Measurements from ENCODE around the gene AMT.

AMT gene

DNA sequence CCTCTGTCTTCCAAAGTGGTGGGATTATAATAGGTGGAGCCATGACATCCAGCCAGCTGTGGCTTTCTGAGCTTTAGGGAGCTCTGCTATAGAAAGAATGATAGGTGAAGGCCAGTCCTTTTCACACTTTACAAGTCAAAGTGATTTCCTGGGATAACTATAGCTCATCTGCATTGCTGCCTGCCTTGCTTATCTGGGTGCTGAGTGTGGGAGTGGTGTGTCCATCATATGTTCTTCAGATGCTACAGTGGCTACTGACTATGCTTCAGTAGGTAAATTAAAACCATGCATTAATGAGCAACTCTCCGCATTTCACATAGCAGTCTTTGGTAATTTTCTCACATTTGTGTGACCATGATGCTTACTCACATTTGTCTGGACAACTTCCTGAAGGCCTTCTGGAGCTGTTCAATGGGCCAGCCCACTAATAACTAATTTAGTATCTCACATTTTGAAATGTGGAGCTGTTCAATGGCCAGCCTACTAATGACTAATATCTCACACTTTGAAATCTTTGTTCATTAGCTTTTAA lies 33.9 kb downstream of the AMT start:
- no peak for FAIRE-seq

DNA sequence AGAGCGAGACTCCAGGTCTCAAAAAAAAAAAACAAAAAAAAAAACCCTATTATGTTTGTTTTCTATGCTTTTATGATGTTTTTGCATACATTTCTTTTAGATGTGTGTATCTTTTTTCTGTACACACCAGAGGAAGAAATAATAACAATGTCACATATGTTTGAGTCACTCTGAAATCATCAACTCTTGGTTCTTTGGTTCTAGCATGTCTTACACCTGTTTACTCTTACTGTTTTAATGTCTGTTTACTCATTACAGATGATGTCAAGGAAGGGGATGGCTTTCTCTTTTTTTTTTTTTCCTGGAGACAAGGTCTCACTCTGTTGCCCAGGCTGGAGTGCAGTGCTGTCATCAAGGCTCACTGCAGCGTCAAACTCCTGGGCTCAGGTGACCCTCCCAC lies 34.6 kb downstream of the AMT start:
- FAIRE-seq: no peak

GRCh38 chr3:49386056-49386756 lies 36.1 kb downstream of the AMT start:
- FAIRE-seq: no peak

GRCh38 chr3:49385617-49386016 lies 36.7 kb downstream of the AMT start:
- no peak for FAIRE-seq

- no peak for FAIRE-seq
Measured at GRCh38 chr3:49383387-49383786, 38.9 kb downstream of the AMT start.

- no peak for FAIRE-seq
Measured at GRCh38 chr3:49378249-49378895, 43.9 kb downstream of the AMT start.

DNA sequence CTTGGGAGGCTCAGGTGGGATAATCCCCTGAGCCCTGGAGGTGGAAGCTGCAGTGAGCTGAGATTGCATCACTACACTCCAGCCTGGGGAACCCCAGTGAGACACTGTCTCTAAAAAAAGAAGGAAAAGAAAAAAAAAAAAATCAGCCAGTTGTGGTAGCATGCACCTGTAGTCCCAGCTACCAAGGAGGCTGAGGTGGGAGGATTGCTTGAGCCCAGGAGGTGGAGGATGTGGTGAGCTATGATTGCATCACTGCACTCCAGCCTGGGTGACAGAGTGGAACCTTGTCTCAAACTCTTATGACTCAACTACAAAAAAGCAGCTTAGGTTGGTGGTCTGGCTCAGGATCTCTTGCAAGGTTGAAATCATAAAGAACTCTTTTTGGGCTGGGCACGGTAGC lies 44.8 kb downstream of the AMT start:
- no peak for FAIRE-seq

GRCh38 chr3:49371946-49372345 lies 50.3 kb downstream of the AMT start:
- FAIRE-seq: no peak

DNA sequence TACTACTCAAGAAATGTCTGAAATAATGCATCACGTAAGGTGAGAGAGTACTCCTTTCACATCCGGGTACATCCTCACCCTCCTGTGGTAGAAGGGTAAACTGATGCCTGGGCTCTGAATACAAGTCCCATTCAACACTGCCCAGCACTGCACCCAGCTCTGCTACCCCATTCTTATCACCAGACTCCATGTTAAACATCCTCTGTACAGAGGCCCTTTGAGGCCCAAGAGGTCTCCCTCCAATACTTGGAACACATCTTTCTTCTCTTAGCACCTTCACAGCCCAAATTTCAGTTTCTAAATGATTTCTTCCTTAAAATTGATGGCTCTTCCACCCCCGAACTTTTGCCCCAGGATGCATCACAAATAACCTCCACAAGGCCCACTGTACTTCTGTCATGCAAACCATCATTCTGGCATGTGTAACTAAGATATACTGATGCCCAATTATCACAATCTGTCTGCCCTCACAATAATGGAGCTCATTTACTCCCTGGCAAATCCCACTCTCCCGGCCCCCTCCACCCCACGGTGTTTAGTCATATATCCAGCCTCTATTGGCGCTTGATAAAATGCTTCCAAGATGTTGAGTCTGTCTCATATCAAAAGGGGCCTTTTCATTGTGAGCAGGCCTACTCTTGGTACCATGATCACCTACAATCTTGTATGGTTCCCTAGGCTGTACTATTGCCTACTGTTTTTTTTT lies 51.5 kb downstream of the AMT start:
- no peak for FAIRE-seq

All from endometrium (tissue), 2 donors.